Glutamatergic neuron (in vitro differentiated cells): ENCODE measurements around the gene CXCL14. TPM values are rescaled to one million over a fixed set of nuclear protein-coding genes. Genes with fewer than 3 reads are reported as not detected.

Experiments
- DNase-seq: peaks from one replicate; pipeline ENCODE4 v3.0.0; 2022
- H3K27ac Mint-ChIP-seq: one replicate; pipeline ENCODE4 v1.8.0; 2020; ENCODE audit warnings: mild to moderate bottlenecking, mixed read lengths, inconsistent platforms; ENCODE audit not compliant: unreplicated experiment
- H3K27me3 Mint-ChIP-seq: one replicate; pipeline ENCODE4 v1.8.0; 2020; ENCODE audit warnings: mild to moderate bottlenecking, moderate library complexity, mixed read lengths, inconsistent platforms; ENCODE audit not compliant: unreplicated experiment
- H3K36me3 Mint-ChIP-seq: one replicate; pipeline ENCODE4 v1.8.0; 2020; ENCODE audit warnings: mild to moderate bottlenecking, mixed read lengths, inconsistent platforms; ENCODE audit not compliant: unreplicated experiment
- H3K4me1 Mint-ChIP-seq: one replicate; pipeline ENCODE4 v1.8.0; 2020; ENCODE audit warnings: mild to moderate bottlenecking, low read depth, mixed read lengths, inconsistent platforms; ENCODE audit not compliant: unreplicated experiment
- H3K4me3 Mint-ChIP-seq: one replicate; pipeline ENCODE4 v1.8.0; 2020; ENCODE audit warnings: mild to moderate bottlenecking, mixed read lengths, inconsistent platforms; ENCODE audit not compliant: unreplicated experiment
- H3K9me3 Mint-ChIP-seq: one replicate; pipeline ENCODE4 v1.8.0; 2020; ENCODE audit warnings: mild to moderate bottlenecking, moderate library complexity, mixed read lengths, inconsistent platforms; ENCODE audit not compliant: unreplicated experiment
- CTCF ChIP-seq: fragments of 200-600 bp; sonication (generic); IDR thresholded peaks from one replicate; pipeline ENCODE4 v1.5.0; 2021; ENCODE audit not compliant: partially characterized antibody, unreplicated experiment
- total RNA-seq: library from RNA; stranded (reverse); fragmentation: NEBNext Ultra II Directional; extraction: Animal tissue kit (Norgen Biotek cat#: 25700); gene quantifications from one replicate; pipeline ENCODE4 v1.2.1, GENCODE V29; 2021; ENCODE audit not compliant: unreplicated experiment

The CXCL14 gene
- total RNA-seq, 1 donor from 2014 or later = 0.32 TPM

GRCh38 chr5:135561266-135561665 is 17.5 kb downstream of the CXCL14 start:
- DNase-seq = no peak
- Mint-ChIP-seq H3K4me1 (peaks cover 9% of the 10 kb centered on the region), H3K36me3 (no peaks in the 10 kb centered on the region), H3K4me3 (no peak overlapping the region), H3K27me3 (peaks cover 2% of the 10 kb centered on the region), H3K27ac (no peak overlapping the region), H3K9me3 (peaks cover 4% of the 10 kb centered on the region)
- TF ChIP-seq CTCF = no peak

- no peak overlapping the region for H3K27ac Mint-ChIP-seq
- H3K27me3 Mint-ChIP-seq = peaks cover 2% of the 10 kb centered on the region
- H3K9me3 Mint-ChIP-seq = peaks cover 4% of the 10 kb centered on the region
- DNase-seq = peak; percentile 90
- peaks cover 8% of the 10 kb centered on the region for H3K4me1 Mint-ChIP-seq
- peak; percentile 82 for TF ChIP-seq CTCF
- H3K4me3 Mint-ChIP-seq = no peak overlapping the region
- H3K36me3 Mint-ChIP-seq = no peaks in the 10 kb centered on the region
These were observed 17.9 kb downstream of the CXCL14 start for GRCh38 chr5:135560858-135561257.

- peaks cover 4% of the 10 kb centered on the region for H3K9me3 Mint-ChIP-seq
- TF ChIP-seq CTCF = no peak
- DNase-seq = no peak
- H3K36me3 Mint-ChIP-seq = no peaks in the 10 kb centered on the region
- no peak overlapping the region for H3K27ac Mint-ChIP-seq
- H3K27me3 Mint-ChIP-seq = peaks cover 2% of the 10 kb centered on the region
- H3K4me3 Mint-ChIP-seq = no peak overlapping the region
- H3K4me1 Mint-ChIP-seq = peaks cover 5% of the 10 kb centered on the region
These were observed 19.4 kb downstream of the CXCL14 start for GRCh38 chr5:135559354-135559753.

- Mint-ChIP-seq H3K9me3 (peaks cover 3% of the 10 kb centered on the region), H3K36me3 (no peaks in the 10 kb centered on the region), H3K27me3 (peaks cover 2% of the 10 kb centered on the region), H3K4me3 (no peak overlapping the region), H3K27ac (no peak overlapping the region), H3K4me1 (peaks cover 3% of the 10 kb centered on the region)
- no peak for TF ChIP-seq CTCF
- no peak for DNase-seq
These were observed 21.5 kb downstream of the CXCL14 start for GRCh38 chr5:135557076-135557838.

- Mint-ChIP-seq H3K4me1 (peaks cover 2% of the 10 kb centered on the region), H3K9me3 (no peaks in the 10 kb centered on the region), H3K4me3 (no peak overlapping the region), H3K36me3 (no peaks in the 10 kb centered on the region), H3K27ac (no peak overlapping the region), H3K27me3 (peaks cover 2% of the 10 kb centered on the region)
- no peak for TF ChIP-seq CTCF
- no peak for DNase-seq
These were observed 22.2 kb downstream of the CXCL14 start for GRCh38 chr5:135556620-135557019.
